MM.1S (cell line): ENCODE data around the gene KLHL21.

ENCODE experiments used
- DNase-seq: peaks from one replicate; pipeline ENCODE4 v3.0.0-alpha.2; 2015
- H2AFZ ChIP-seq: fragments of 300-600 bp; sonication (generic); 2 replicates; pipeline ENCODE4 v1.6.0; 2016; ENCODE audit warnings: antibody characterized with exemption, low read length
- H3F3A ChIP-seq: fragments of 300-600 bp; sonication (generic); 2 replicates; pipeline ENCODE4 v1.6.1; 2016; ENCODE audit warnings: mild to moderate bottlenecking, antibody characterized with exemption, low read length, moderate library complexity, mixed read lengths; ENCODE audit not compliant: insufficient read depth
- H3K27ac ChIP-seq: fragments of 300-600 bp; sonication (generic); 2 replicates; pipeline ENCODE4 v1.5.1; 2016; ENCODE audit warnings: mild to moderate bottlenecking, low read length
- H3K27me3 ChIP-seq: fragments of 300-600 bp; sonication (generic); replicated peaks from 2 replicates; pipeline ENCODE4 v1.6.0; 2016; ENCODE audit warnings: low read length; ENCODE audit not compliant: insufficient read depth
- H3K36me3 ChIP-seq: fragments of 300-600 bp; sonication (generic); replicated peaks from 2 replicates; pipeline ENCODE4 v1.6.1; 2016; ENCODE audit warnings: mild to moderate bottlenecking, low read length, mixed read lengths; ENCODE audit not compliant: insufficient read depth
- H3K4me1 ChIP-seq: fragments of 300-600 bp; sonication (generic); 2 replicates; pipeline ENCODE4 v1.6.1; 2016; ENCODE audit warnings: low read length, mixed read lengths
- H3K4me2 ChIP-seq: fragments of 300-600 bp; sonication (generic); 2 replicates; pipeline ENCODE4 v1.6.0; 2016; ENCODE audit warnings: low read depth, low read length
- H3K4me3 ChIP-seq: fragments of 300-600 bp; sonication (generic); 2 replicates; pipeline ENCODE4 v1.5.1; 2016; ENCODE audit warnings: low read length, mixed read lengths
- H3K79me2 ChIP-seq: fragments of 300-600 bp; sonication (generic); 2 replicates; pipeline ENCODE4 v1.6.1; 2016; ENCODE audit warnings: mixed run types, low read length, mixed read lengths
- H3K9ac ChIP-seq: fragments of 300-600 bp; sonication (generic); 2 replicates; pipeline ENCODE4 v1.6.1; 2016; ENCODE audit warnings: low read length, mixed read lengths
- H3K9me2 ChIP-seq: fragments of 300-600 bp; sonication (generic); replicated peaks from 2 replicates; pipeline ENCODE4 v1.6.1; 2016; ENCODE audit warnings: mild to moderate bottlenecking, low read length, mixed read lengths; ENCODE audit not compliant: insufficient read depth
- H3K9me3 ChIP-seq: fragments of 300-600 bp; sonication (generic); replicated peaks from 2 replicates; pipeline ENCODE4 v1.6.1; 2016; ENCODE audit warnings: mild to moderate bottlenecking, low read length, mixed read lengths; ENCODE audit not compliant: insufficient read depth
- H4K20me1 ChIP-seq: fragments of 300-600 bp; sonication (generic); 2 replicates; pipeline ENCODE4 v1.6.1; 2016; ENCODE audit warnings: mild to moderate bottlenecking, low read length, moderate library complexity, mixed read lengths; ENCODE audit not compliant: insufficient read depth
- EZH2 ChIP-seq: fragments of 300-600 bp; sonication (generic); optimal IDR thresholded peaks from 2 replicates; pipeline ENCODE3; 2017; ENCODE audit warnings: low read depth, mild to moderate bottlenecking, antibody characterized with exemption, low read length, mixed read lengths
- EZH2phosphoT487 ChIP-seq: fragments of 300-600 bp; sonication (generic); IDR thresholded peaks from 2 replicates; pipeline ENCODE4 v1.6.1; 2018; ENCODE audit warnings: antibody characterized with exemption, low read length
- TF ChIP-seq, protein P1 (sequence below): fragments of 300-600 bp; sonication (generic); IDR thresholded peaks from 2 replicates; pipeline ENCODE4 v1.5.1; 2016; ENCODE audit warnings: antibody characterized with exemption, low read length, mixed read lengths

Gene KLHL21

DNA sequence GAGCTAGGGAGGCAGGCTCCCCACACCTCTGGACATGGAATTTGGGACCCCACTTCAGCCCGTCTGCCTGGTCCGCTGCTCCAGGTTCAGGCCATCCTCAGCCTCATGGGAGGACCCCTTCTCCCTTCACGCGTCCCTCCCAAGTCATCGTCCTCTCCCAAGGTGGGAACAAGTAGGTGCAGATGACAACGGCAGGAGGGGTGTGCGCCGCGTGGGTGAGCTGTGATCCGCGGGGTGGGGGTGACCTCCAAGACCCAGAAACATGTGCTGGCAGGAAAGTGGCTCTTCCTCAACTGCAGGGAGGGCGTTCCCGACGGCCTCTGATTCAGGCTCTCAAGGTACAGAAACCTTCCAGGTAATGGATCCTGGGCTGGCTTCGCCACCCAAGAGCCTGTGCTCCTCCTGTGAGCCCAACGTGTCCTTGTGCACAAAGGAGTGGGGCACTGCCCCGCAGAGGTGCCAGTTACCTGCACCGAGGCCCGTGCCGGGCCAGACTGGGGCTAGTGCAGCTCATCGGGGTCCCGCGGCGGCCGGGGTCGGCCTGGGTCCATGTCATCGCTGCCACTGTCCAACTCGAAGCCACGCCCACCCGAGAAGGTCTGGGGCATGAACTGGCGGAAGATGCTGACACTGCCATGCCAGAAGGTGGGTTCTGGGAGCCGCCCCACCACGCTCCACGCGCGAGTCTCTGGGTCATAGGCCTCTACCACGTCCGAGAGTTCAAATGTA, 9.6 kb downstream of the KLHL21 start:
- H3K27me3 ChIP-seq: no peaks in the 10 kb centered on the region
- peaks cover 8% of the 10 kb centered on the region; the same call in 1 of the 2 replicates for H3K36me3 ChIP-seq
- no peak for DNase-seq
- no peak overlapping the region for H3K4me3 ChIP-seq
- TF ChIP-seq EZH2phosphoT487: no peak
- no peak for TF ChIP-seq EZH2
- TF ChIP-seq, protein P1, sequence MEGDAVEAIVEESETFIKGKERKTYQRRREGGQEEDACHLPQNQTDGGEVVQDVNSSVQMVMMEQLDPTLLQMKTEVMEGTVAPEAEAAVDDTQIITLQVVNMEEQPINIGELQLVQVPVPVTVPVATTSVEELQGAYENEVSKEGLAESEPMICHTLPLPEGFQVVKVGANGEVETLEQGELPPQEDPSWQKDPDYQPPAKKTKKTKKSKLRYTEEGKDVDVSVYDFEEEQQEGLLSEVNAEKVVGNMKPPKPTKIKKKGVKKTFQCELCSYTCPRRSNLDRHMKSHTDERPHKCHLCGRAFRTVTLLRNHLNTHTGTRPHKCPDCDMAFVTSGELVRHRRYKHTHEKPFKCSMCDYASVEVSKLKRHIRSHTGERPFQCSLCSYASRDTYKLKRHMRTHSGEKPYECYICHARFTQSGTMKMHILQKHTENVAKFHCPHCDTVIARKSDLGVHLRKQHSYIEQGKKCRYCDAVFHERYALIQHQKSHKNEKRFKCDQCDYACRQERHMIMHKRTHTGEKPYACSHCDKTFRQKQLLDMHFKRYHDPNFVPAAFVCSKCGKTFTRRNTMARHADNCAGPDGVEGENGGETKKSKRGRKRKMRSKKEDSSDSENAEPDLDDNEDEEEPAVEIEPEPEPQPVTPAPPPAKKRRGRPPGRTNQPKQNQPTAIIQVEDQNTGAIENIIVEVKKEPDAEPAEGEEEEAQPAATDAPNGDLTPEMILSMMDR: no peak
- H4K20me1 ChIP-seq: 0 out of 2 replicates have a peak, but pooled peaks cover 6% of the 10 kb centered on the region
- H3F3A ChIP-seq: no peaks in the 10 kb centered on the region; the same call in 1 of the 2 replicates
- no peak overlapping the region for H3K4me2 ChIP-seq
- no peak overlapping the region for H3K9ac ChIP-seq
- no peaks in the 10 kb centered on the region for H3K4me1 ChIP-seq
- H2AFZ ChIP-seq: no peak overlapping the region
- H3K9me2 ChIP-seq: no peaks in the 10 kb centered on the region
- H3K9me3 ChIP-seq: no peaks in the 10 kb centered on the region
- H3K27ac ChIP-seq: no peak overlapping the region
- peaks cover 45% of the 10 kb centered on the region for H3K79me2 ChIP-seq

DNA sequence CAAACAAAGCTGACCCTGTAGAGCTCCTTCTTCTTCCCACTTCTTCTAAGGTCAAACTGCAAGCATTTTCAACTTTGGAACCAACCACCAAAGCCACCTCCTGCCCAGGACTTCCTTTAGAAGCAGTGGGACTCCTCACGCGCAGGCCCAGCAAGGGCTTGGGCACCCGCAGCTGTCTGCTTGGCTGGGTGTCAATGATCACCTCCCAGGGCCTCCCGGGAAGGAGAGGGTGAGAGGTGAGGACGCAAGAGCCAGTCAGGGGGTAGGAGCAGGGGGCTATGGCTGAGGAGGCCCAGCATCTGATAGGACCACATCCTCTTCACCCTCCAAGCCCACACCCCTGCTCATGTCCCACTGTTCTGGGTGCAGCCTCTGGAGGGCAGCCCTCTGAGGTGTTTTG, 10.2 kb downstream of the KLHL21 start:
- Histone ChIP-seq H3K9me3 (no peaks in the 10 kb centered on the region), H3K9me2 (no peaks in the 10 kb centered on the region), H3F3A (no peaks in the 10 kb centered on the region; the same call in 1 of the 2 replicates), H2AFZ (no peak overlapping the region), H3K36me3 (peaks cover 3% of the 10 kb centered on the region; the same call in 1 of the 2 replicates), H3K4me1 (no peaks in the 10 kb centered on the region), H3K27me3 (no peaks in the 10 kb centered on the region), H4K20me1 (0 out of 2 replicates have a peak, but pooled peaks cover 6% of the 10 kb centered on the region), H3K27ac (no peak overlapping the region), H3K9ac (no peak overlapping the region), H3K4me3 (no peak overlapping the region), H3K4me2 (no peak overlapping the region), H3K79me2 (peaks cover 39% of the 10 kb centered on the region)
- TF ChIP-seq EZH2 (no peak), EZH2phosphoT487 (no peak)
- TF ChIP-seq, protein P1: no peak
- no peak for DNase-seq

DNA sequence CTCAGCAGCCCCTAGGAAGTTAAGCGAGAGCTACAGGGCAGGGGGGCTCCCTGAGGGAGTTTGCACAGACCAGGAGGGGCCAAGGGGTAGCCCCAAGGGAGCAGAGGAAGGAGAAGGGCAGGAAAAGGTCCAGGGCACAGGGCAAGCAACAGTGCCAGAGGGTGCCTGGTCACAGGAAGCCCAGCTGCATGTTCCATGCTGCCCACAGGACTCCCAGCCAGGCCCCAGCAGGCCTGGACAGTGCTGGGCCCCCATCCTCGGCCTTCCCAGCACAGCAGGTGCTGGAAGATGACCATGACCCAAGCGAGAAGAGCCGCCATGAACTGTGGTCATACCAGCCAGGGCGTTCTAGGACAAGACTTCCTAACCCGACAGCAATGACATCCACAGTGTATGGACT, 11.0 kb downstream of the KLHL21 start:
- Histone ChIP-seq H3K36me3 (peaks cover 3% of the 10 kb centered on the region; the same call in 1 of the 2 replicates), H3K4me2 (no peak overlapping the region), H3K79me2 (peaks cover 31% of the 10 kb centered on the region), H3K9ac (no peak overlapping the region), H3K4me1 (no peaks in the 10 kb centered on the region), H3K27me3 (no peaks in the 10 kb centered on the region), H3F3A (no peaks in the 10 kb centered on the region; the same call in 1 of the 2 replicates), H3K27ac (no peak overlapping the region), H3K9me2 (no peaks in the 10 kb centered on the region), H3K4me3 (no peak overlapping the region), H2AFZ (no peak overlapping the region), H3K9me3 (no peaks in the 10 kb centered on the region), H4K20me1 (0 out of 2 replicates have a peak, but pooled peaks cover 2% of the 10 kb centered on the region)
- TF ChIP-seq EZH2 (no peak), EZH2phosphoT487 (no peak)
- TF ChIP-seq, protein P1: no peak
- no peak for DNase-seq
